Inflammatory macrophage (primary cell): ENCODE measurements around the gene DDX25.

Experiments used
- DNase-seq, 2 donors: peaks; one replicate each; pipeline ENCODE4 v3.0.0-alpha.2; 2020 to 2022

DDX25 gene

DNA sequence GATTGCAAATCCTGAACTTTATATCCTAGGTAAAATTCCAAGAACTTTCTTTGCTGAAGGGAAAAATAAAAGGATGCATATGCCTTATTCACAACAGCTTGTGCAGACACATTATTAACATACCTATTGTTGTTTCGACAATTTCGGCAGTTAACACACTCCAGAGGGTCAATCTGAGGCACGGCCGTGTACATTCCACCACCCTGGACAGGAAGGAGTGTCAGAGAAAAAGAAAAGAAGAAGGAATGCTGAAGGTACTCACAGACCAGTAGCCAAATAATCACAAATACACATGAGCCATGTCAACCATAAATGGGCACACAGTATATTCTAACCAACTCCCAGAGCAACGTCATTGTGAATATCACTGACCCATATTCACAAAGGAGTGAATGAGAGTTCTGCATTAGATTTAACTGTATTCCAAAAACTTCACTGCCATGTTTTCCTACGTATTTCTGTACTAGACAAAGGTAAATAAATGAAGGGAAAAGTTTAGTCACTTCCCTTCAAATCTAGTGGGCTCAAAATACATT, 73.9 kb downstream of the DDX25 start:
- DNase-seq, result no peak
